ENCODE results near the gene AOPEP. TPM values are rescaled to one million over a fixed set of nuclear protein-coding genes. Genes with fewer than 3 reads are reported as not detected.

The AOPEP gene
- total RNA-seq, 1 experiment from 2014 or later = 15.0 TPM

GRCh38 chr9:95105519-95106287 lies 379.2 kb downstream of the AOPEP start:
- H2BK12ac ChIP-seq (ENCODE audit: insufficient read length, low read depth, low read length) = no peak overlapping the region
- Mint-ChIP-seq H3K36me3 (ENCODE audit: insufficient read depth in 1 of 3, low read depth in 3 of 3) (peaks cover 0 to 5% (median 2%) of the 10 kb centered on the region in 3 experiments; a peak in 3 of 7 replicates), H3K27ac (no peak overlapping the region; a peak in 3 of 7 replicates), H3K9me3 (no peaks in the 10 kb centered on the region), H3K4me1 (peaks cover 9% of the 10 kb centered on the region in 2 experiments), H3K27me3 (ENCODE audit: low read depth) (no peaks in the 10 kb centered on the region), H3K4me3 (no peak overlapping the region)
- no peak overlapping the region for H3T11ph ChIP-seq (ENCODE audit: low read length)
- H3K56ac ChIP-seq (ENCODE audit: insufficient read length, low read depth, low read length) = no peak overlapping the region
- H3K79me1 ChIP-seq (ENCODE audit: insufficient read depth, low read depth, low read length, poor library complexity, severe bottlenecking) = no peaks in the 10 kb centered on the region
- H3K27ac ChIP-seq (ENCODE audit: insufficient read length, low read depth, low read length) = no peak overlapping the region
- DNase-seq = no peak
- no peak overlapping the region for H4K8ac ChIP-seq (replicated peaks; ENCODE audit: insufficient read length, low read depth, low read length)
- no peak overlapping the region for H2AFZ ChIP-seq (ENCODE audit: low read length)
- no peak overlapping the region for H3K23ac ChIP-seq (ENCODE audit: insufficient read length, low read depth, low read length)
- no peak overlapping the region for H3K14ac ChIP-seq (ENCODE audit: insufficient read depth, low read length)
- H3K4me1 ChIP-seq (ENCODE audit: insufficient read depth, low read length) = no peaks in the 10 kb centered on the region
- H2BK15ac ChIP-seq (ENCODE audit: low read depth, low read length) = no peak overlapping the region
- no peak overlapping the region for H2BK120ac ChIP-seq (ENCODE audit: low read depth, low read length, poor library complexity, severe bottlenecking)
- TF ChIP-seq, protein P1, sequence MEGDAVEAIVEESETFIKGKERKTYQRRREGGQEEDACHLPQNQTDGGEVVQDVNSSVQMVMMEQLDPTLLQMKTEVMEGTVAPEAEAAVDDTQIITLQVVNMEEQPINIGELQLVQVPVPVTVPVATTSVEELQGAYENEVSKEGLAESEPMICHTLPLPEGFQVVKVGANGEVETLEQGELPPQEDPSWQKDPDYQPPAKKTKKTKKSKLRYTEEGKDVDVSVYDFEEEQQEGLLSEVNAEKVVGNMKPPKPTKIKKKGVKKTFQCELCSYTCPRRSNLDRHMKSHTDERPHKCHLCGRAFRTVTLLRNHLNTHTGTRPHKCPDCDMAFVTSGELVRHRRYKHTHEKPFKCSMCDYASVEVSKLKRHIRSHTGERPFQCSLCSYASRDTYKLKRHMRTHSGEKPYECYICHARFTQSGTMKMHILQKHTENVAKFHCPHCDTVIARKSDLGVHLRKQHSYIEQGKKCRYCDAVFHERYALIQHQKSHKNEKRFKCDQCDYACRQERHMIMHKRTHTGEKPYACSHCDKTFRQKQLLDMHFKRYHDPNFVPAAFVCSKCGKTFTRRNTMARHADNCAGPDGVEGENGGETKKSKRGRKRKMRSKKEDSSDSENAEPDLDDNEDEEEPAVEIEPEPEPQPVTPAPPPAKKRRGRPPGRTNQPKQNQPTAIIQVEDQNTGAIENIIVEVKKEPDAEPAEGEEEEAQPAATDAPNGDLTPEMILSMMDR (conservative IDR thresholded peaks at IDR 0.05) = no peak
- H2AK5ac ChIP-seq (ENCODE audit: insufficient read length, low read length) = no peak overlapping the region
- no peak overlapping the region for H3K4me2 ChIP-seq (ENCODE audit: insufficient read depth, insufficient read length, low read length)
- H2BK20ac ChIP-seq (ENCODE audit: low read depth, low read length, poor library complexity, severe bottlenecking) = no peak overlapping the region
- H4K5ac ChIP-seq (ENCODE audit: insufficient read length, low read depth, low read length) = no peak overlapping the region
- H3K23me2 ChIP-seq (ENCODE audit: insufficient read length, low read depth, low read length, poor library complexity, severe bottlenecking) = no peaks in the 10 kb centered on the region
- no peak overlapping the region for H2BK5ac ChIP-seq (ENCODE audit: insufficient read length, low read length)
- no peak overlapping the region for H3K4ac ChIP-seq (ENCODE audit: low read depth, low read length)
- no CpG with 5 or more reads among the region's 13 CpGs for WGBS (ENCODE audit: extremely low coverage, insufficient read length, low lambda C conversion rate)
- no peaks in the 10 kb centered on the region for H3K79me2 ChIP-seq (ENCODE audit: insufficient read depth, low read length)
- no peaks in the 10 kb centered on the region for H3K27me3 ChIP-seq (ENCODE audit: insufficient read depth, low read length)
- H4K20me1 ChIP-seq (ENCODE audit: control insufficient read depth, insufficient read depth, insufficient read length) = no peaks in the 10 kb centered on the region
- H4K91ac ChIP-seq (ENCODE audit: insufficient read length, low read depth, low read length) = no peak overlapping the region
- H3K18ac ChIP-seq (ENCODE audit: insufficient read length, low read depth, low read length) = no peak overlapping the region
- no peak overlapping the region for H3K9ac ChIP-seq (ENCODE audit: extremely low read depth, insufficient read length, low read length)
- H3K9me3 ChIP-seq (ENCODE audit: control insufficient read depth, low read depth, low read length) = no peaks in the 10 kb centered on the region
